C4-2B (cell line): ENCODE results near the gene HACD4.

Source experiments
- H3K27ac ChIP-seq: fragments of 450-650 bp; 2 replicates; pipeline ENCODE4 v1.5.1; 2017
- ZFX ChIP-seq: fragments of 450-650 bp; IDR thresholded peaks from 2 replicates; pipeline ENCODE4 v1.6.1; 2017
- TF ChIP-seq, protein P1 (sequence below): fragments of 450-650 bp; conservative IDR thresholded peaks from 2 replicates; pipeline ENCODE4 v1.5.1; 2017; ENCODE audit warnings: mild to moderate bottlenecking

Gene HACD4

DNA sequence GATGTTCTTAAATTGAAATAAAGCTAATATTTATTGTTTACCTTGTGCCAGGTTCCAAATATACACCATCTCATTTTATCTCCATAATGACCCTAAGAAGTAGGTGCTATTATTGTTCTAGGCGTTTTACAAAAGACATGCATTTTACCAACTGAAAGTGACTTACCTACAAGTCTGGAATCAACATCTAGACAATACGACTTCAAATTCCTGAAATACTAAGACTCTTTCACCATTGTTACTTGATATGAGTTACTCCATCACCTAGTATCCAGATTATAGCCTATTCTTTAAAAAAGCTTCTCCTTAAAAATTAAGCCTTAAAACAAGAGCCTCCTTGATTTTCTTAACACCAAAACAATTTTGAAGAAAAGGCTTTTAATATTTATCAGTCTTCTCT, 13.3 kb downstream of the HACD4 start:
- no peak overlapping the region for H3K27ac ChIP-seq
- TF ChIP-seq, protein P1, sequence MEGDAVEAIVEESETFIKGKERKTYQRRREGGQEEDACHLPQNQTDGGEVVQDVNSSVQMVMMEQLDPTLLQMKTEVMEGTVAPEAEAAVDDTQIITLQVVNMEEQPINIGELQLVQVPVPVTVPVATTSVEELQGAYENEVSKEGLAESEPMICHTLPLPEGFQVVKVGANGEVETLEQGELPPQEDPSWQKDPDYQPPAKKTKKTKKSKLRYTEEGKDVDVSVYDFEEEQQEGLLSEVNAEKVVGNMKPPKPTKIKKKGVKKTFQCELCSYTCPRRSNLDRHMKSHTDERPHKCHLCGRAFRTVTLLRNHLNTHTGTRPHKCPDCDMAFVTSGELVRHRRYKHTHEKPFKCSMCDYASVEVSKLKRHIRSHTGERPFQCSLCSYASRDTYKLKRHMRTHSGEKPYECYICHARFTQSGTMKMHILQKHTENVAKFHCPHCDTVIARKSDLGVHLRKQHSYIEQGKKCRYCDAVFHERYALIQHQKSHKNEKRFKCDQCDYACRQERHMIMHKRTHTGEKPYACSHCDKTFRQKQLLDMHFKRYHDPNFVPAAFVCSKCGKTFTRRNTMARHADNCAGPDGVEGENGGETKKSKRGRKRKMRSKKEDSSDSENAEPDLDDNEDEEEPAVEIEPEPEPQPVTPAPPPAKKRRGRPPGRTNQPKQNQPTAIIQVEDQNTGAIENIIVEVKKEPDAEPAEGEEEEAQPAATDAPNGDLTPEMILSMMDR: no peak
- TF ChIP-seq ZFX: no peak

DNA sequence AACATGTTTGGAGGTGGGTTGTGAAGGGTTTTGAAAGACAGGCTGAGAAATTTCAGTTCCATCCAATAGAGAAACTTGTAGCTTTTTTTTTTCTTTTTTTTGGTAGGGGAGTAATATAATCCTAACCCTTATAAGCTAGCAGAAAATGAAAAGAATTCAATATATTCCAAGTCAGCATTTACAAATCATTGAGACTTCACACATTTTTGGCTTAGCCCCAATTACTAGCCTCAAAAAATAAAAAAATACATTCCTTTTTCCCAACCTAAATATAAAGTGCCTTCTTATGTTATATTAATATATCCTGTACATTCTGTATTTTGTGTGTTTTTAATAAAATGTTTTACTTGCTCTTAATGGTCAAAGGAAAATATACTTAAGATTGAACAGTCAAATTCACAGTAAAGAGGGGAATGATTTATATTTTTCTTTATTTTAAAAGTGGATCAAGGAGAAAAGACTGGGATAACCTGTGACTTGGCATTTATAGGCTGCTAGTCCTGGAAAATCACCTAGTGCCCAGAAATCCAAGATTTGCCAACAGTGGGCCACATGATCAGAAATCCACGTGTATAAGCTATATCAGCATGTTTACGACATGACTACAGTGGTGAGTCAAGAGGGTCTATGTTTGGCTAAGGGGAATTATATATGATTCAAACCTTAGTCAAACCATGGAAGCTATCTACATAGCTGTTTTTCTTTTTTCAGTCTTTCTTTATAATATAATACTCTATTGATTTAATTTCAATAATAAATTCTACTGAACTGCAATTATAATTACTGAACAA, 14.5 kb downstream of the HACD4 start:
- no peak overlapping the region for H3K27ac ChIP-seq
- TF ChIP-seq, protein P1: no peak
- no peak for TF ChIP-seq ZFX

DNA sequence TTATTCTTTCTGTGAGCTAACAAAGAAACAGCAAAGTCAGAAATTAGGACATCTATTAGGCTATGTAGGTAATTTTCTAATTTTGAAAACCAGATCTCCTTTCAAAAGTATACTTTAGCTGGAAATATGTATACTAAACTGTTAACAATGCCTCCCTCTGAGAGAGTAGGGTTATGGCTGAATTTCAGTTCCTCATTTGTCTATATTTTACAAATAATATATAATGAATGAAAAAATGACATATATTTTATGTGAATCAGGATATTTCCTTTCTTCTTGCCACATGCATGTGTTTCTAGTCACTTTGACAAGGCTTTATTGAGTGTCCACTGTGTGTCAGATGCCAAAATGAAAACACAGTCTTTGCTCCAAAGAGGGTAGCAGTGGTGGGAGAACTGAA, 15.4 kb downstream of the HACD4 start:
- no peak overlapping the region for H3K27ac ChIP-seq
- TF ChIP-seq ZFX: no peak
- TF ChIP-seq, protein P1: no peak

DNA sequence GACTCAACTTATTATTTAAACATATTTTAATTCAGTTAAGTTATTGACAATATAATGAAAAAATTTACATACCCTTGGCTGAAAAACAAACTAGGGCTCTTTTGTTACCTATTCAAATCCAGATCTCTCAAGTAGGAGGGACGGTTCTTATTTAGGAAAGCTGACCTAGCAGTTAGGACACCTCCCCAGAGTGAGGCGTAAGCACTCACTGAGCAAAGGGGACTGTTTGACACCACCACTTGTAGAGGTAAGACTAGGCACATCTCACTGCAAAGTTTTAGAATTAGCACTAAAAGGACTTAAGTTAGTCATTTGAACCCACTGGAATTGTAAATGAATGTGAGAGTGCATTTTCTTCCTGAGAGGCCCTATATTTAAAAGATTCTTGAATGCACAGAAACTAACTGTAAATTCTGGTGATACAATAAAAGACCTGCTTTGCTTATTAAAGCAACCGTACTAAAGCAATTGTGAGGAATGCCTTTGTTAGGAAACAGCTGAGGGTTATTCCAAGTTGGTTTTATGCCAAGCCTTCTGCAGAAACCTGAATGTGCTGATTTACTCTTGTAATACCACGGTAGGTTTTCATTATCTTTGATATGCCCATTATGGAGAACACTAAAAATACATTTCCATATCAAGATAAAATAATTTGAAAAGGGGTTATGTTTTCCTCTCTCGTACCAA, 16.2 kb downstream of the HACD4 start:
- TF ChIP-seq ZFX: no peak
- TF ChIP-seq, protein P1: no peak

DNA sequence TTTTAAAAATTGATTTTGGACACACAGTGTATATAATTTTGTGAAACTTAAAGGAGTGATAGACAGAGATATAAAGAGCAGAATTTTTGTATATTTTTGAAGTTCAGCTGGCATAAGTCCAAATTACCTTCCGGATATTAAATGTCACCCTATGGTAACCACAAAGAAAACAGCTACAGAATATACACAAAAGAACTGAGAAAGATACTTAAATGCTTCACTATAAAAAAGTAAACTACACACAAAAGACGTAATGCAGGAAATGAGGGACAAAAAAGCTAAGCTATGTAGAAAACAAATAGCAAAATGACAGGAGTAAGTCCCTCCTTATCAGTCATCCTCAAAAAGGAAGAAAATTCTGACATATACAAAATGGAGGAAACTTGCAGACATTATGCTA, 29.4 kb downstream of the HACD4 start:
- H3K27ac ChIP-seq: no peak overlapping the region
- TF ChIP-seq ZFX: no peak
- TF ChIP-seq, protein P1: no peak

More for the DNA sequence above, 16.2 kb downstream of the HACD4 start:
- no peak overlapping the region for H3K27ac ChIP-seq

DNA sequence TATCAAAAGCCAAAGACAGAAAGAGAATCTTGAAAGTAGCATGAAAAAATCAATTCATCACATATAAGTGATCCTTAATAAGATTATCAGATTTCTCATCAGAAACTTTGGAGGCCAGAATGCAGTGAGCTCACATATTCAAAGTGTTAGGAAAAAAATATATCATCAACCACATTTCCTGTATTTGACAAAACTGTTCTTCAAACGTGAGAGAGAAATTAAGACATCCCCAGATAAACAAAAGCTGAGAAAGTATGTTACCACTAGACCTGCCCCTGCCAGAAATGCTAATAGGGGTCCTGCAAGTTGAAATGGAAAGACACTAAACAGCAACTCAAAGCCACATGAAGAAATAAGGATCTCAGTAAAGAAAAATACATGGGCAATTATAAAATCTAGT, 29.9 kb downstream of the HACD4 start:
- TF ChIP-seq ZFX: no peak
- TF ChIP-seq, protein P1: no peak
- no peak overlapping the region for H3K27ac ChIP-seq

DNA sequence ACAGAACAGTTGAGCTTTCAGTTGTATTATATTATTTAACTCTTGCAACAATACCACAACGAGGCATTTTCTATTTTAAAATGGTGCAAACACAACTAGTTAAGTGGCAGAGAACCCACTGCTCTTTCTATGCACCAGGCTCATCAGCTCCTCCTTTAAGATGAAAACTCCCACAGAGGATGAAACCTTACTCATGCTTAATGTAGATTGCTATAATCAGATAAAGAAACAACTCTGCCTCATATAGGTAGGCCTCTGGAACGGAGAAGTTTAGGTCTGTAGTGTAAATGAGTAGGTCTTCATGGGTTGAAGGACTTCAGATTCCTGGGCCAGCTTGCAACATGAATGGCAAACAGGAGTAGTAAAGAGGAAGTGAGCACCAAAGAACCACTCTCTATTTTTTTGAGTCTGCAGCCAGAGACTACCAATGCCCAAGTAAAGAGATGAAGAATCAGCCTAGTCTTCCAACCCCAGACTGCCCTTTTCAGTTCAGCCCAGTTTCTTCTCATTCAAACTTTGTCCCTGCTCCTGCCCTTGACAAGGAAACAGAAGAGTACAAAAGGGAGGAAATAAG, 33.9 kb downstream of the HACD4 start:
- no peak for TF ChIP-seq ZFX
- TF ChIP-seq, protein P1: no peak
- no peak overlapping the region for H3K27ac ChIP-seq
